ENCODE results near the gene HNMT.
"Not testable (repeated sequence)": the region's sequence is repeated elsewhere in the genome, so short reads cannot be mapped to it uniquely, and the experiment has no call there.

Gene HNMT

DNA sequence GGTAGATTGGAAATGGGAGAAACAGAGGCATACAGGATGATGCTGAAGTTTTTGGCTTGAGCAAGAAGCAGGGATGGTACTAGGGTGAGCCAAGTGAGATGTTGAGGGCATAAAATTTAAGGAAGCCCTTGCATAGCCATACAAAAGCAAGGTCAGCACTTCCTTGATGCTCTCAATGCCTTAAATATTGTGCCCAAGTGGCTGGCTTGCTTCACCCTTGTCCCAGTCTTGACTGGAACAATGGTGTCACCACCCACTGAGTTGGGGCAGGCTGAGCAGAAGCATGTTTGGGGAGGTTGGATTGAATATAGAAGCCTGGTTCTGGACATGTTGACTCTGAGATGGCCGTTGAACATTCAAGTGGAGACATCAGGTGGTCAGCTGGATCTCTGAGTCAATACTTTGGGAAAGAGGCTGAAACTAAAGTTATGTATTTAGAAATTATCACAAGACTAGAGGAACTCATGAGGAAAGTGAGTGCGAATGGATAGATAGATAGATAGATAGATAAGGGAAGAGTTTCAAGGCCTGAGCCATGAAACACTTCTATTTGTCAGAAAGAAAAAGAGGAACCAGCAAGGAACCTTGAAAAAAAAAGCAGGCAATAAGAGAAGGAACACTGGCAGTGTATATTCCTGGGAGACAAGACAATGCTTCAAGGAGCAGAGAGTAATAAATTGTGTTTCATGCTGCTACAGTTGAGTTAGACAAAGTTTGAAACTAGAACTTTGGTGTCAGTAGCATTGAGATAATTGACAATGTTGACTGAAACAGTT lies 43.0 kb upstream of the HNMT start (continued):
- no peak for TF ChIP-seq ZNF280D (tag by site-specific recombination; IDR thresholded peaks at IDR 0.05)
- TF ChIP-seq RBAK (tag by site-specific recombination; IDR thresholded peaks at IDR 0.05), result no peak

DNA sequence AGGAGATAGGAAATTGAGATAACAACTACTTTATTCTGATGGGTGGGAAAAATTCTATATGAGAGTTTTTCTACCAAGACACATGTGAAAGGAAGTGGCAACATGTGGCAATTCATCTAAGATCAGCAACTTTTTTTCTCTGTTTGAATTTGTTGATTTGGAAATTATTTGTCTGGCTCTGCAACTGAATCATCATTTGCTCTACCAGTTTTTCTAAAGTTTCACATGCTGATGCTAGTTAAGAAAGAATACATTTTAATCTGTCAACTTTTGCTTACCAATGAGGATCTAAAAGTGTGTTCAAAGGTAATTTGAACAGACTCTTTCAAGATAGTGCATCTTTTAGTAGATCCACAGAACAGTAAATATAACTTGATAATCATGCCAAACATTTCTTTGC lies 42.1 kb upstream of the HNMT start:
- H3K4me3 ChIP-seq (ENCODE audit: low read depth, low read length); H3K36me3 ChIP-seq (ENCODE audit: control insufficient read depth in 2 of 2, insufficient read depth in 1 of 2, low read length in 2 of 2); H3K4me1 ChIP-seq (ENCODE audit: control insufficient read depth, insufficient read depth, low read length); CTCF ChIA-PET; POLR2A ChIA-PET; H3K9me3 ChIP-seq (ENCODE audit: control insufficient read depth, insufficient read depth, low read depth, low read length); H3K27ac ChIP-seq (ENCODE audit: extremely low read depth, low read depth, low read length): not testable (repeated sequence)

DNA sequence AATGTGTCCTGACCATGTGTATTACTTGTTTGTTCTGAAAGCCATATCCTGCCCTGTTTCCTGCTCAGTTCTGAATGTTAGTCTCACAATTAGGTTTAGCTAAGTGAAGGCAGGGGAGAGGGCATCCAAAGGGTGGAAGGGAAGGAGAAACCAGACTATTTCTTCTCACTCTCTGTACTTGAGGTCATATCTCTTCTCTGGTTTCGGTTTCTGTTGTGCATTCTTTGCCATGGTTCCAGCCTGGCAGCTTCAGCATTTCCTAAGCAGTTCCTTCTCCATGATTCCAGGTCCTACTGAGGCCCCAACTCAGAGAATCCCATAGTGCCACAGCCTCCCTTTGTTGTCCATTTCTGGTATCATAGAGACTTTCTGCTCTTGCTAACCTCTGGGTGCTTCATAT lies 40.3 kb upstream of the HNMT start:
- H3K4me1 ChIP-seq (ENCODE audit: control insufficient read depth, insufficient read depth, low read length), result no peaks in the 10 kb centered on the region
- CTCF ChIA-PET, result no interaction called here
- H3K4me3 ChIP-seq (ENCODE audit: low read depth, low read length), result no peak overlapping the region
- no peaks in the 10 kb centered on the region for H3K36me3 ChIP-seq (ENCODE audit: control insufficient read depth in 2 of 2, insufficient read depth in 1 of 2, low read length in 2 of 2)
- no peak overlapping the region for H3K27ac ChIP-seq (ENCODE audit: extremely low read depth, low read depth, low read length)
- no peak for TF ChIP-seq ZFP69B (tag by site-specific recombination; IDR thresholded peaks at IDR 0.05)
- no peak for TF ChIP-seq ZNF132 (tag by site-specific recombination; IDR thresholded peaks at IDR 0.05; ENCODE audit: borderline replicate concordance)
- TF ChIP-seq CTCF (tag by site-specific recombination; IDR thresholded peaks at IDR 0.05), result no peak
- no peak for TF ChIP-seq ZSCAN5A (tag by site-specific recombination; IDR thresholded peaks at IDR 0.05)
- TF ChIP-seq ZNF19 (tag by site-specific recombination; IDR thresholded peaks at IDR 0.05; ENCODE audit: low read depth), result no peak
- TF ChIP-seq ZSCAN30 (tag by site-specific recombination; IDR thresholded peaks at IDR 0.05), result no peak
- TF ChIP-seq ZNF146 (tag by site-specific recombination; IDR thresholded peaks at IDR 0.05), result no peak
- TF ChIP-seq ZNF394 (tag by site-specific recombination; IDR thresholded peaks at IDR 0.05; ENCODE audit: borderline replicate concordance), result no peak
- POLR2A ChIA-PET, result no interaction called here
- H3K9me3 ChIP-seq (ENCODE audit: control insufficient read depth, insufficient read depth, low read depth, low read length), result no peaks in the 10 kb centered on the region

- Histone ChIP-seq H3K27ac (ENCODE audit: extremely low read depth, low read depth, low read length) (no peak overlapping the region), H3K36me3 (ENCODE audit: control insufficient read depth in 2 of 2, insufficient read depth in 1 of 2, low read length in 2 of 2) (no peaks in the 10 kb centered on the region), H3K9me3 (ENCODE audit: control insufficient read depth, insufficient read depth, low read depth, low read length) (no peaks in the 10 kb centered on the region), H3K4me3 (ENCODE audit: low read depth, low read length) (no peak overlapping the region), H3K4me1 (ENCODE audit: control insufficient read depth, insufficient read depth, low read length) (no peaks in the 10 kb centered on the region)
- TF ChIP-seq GFI1B (tag by site-specific recombination; IDR thresholded peaks at IDR 0.05) (no peak), ZNF48 (tag by site-specific recombination; IDR thresholded peaks at IDR 0.05) (no peak), RBAK (tag by site-specific recombination; IDR thresholded peaks at IDR 0.05) (no peak), ZNF214 (tag by site-specific recombination; IDR thresholded peaks at IDR 0.05; ENCODE audit: borderline replicate concordance) (no peak), ZNF501 (tag by site-specific recombination; IDR thresholded peaks at IDR 0.05) (no peak)
- TF ChIP-seq, protein P1, sequence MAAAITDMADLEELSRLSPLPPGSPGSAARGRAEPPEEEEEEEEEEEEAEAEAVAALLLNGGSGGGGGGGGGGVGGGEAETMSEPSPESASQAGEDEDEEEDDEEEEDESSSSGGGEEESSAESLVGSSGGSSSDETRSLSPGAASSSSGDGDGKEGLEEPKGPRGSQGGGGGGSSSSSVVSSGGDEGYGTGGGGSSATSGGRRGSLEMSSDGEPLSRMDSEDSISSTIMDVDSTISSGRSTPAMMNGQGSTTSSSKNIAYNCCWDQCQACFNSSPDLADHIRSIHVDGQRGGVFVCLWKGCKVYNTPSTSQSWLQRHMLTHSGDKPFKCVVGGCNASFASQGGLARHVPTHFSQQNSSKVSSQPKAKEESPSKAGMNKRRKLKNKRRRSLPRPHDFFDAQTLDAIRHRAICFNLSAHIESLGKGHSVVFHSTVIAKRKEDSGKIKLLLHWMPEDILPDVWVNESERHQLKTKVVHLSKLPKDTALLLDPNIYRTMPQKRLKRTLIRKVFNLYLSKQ (tag by site-specific recombination; IDR thresholded peaks at IDR 0.05; ENCODE audit: borderline replicate concordance), result no peak
- ChIA-PET POLR2A (no interaction called here), CTCF (interaction anchor here (0.7 kb wide), 2 partner anchors 872 to 1552 kb away, joined by 3 read pairs; no protein-coding TSS in a partner anchor)
These were observed 38.7 kb upstream of the HNMT start for GRCh38 chr2:137925599-137925998.
